Astrocyte of the spinal cord (primary cell): ENCODE data around the gene PDYN.

Source experiments
- DNase-seq: peaks from one replicate; pipeline ENCODE4 v3.0.0; 2011; ENCODE audit warnings: low read depth, low spot score
- H3K4me3 ChIP-seq: 2 replicates; pipeline ENCODE4 v1.5.1; 2011; ENCODE audit warnings: low read depth, mild to moderate bottlenecking, low read length, moderate library complexity
- CTCF ChIP-seq: IDR thresholded peaks from 2 replicates; pipeline ENCODE4 v1.5.1; 2012; ENCODE audit warnings: low read depth, mild to moderate bottlenecking, low read length, inconsistent platforms
- in situ Hi-C: cut with HindIII; loops from 2 replicates; pipeline ENCODE4 v1.10.0; 2017; ENCODE audit warnings: low sequenced_read_pairs

PDYN gene

GRCh38 chr20:2005359-2005758 lies 11.5 kb upstream of the PDYN start:
- DNase-seq, result no peak
- in situ Hi-C loops, result no loop called here
- H3K4me3 ChIP-seq, result no peak overlapping the region
- no peak for TF ChIP-seq CTCF

- no peak for DNase-seq
- in situ Hi-C loops, result no loop called here
- H3K4me3 ChIP-seq, result no peak overlapping the region
- TF ChIP-seq CTCF, result no peak
These were observed 10.3 kb upstream of the PDYN start for GRCh38 chr20:2004171-2004570.

GRCh38 chr20:2002365-2002764 lies 8.5 kb upstream of the PDYN start:
- DNase-seq, result no peak
- in situ Hi-C loops, result no loop called here
- no peak for TF ChIP-seq CTCF

DNA sequence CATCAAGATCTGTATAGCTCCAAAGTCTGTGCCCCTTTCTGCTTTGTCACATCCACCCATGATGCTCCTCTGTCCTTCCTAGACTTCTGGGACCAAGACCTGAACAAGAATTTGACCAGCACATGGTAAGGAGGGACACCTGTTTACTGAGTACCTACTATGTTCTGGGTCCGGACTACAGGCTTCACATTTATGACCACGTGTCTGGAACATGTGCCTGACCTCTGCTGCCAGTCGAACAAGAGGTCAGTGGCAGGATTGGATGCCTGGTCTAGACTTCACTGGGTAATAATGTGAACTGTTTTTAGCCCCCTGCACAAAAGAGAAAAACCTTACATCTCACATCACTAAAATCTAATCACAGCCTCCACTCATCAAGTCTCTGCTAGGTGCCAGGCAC lies 7.3 kb upstream of the PDYN start:
- no peak for TF ChIP-seq CTCF
- DNase-seq, result no peak
- H3K4me3 ChIP-seq, result no peak overlapping the region
- in situ Hi-C loops, result no loop called here

More at GRCh38 chr20:2002365-2002764, 8.5 kb upstream of the PDYN start:
- no peak overlapping the region for H3K4me3 ChIP-seq

DNA sequence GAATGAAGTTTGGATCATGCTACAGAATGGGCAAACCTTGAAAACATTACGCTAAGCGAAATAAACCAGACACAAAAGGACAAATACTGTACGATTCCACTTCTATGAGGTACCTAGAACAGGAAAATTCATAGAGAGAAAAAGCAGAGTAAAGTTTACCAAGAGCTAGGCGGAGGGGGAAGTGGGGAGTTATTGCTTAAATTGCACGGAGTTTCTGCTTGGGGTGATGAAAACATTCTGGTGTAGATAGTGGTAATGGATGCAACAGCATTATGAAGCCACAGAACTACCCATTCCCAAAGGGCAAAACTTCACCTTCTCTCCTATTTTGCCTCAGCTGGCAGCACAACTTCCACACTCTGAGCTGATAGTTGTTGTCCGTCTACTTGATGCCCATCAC lies 6.4 kb upstream of the PDYN start:
- in situ Hi-C loops, result no loop called here
- no peak for TF ChIP-seq CTCF
- H3K4me3 ChIP-seq, result no peak overlapping the region
- DNase-seq, result no peak

- TF ChIP-seq CTCF, result no peak
- in situ Hi-C loops, result no loop called here
- no peak for DNase-seq
- H3K4me3 ChIP-seq, result no peak overlapping the region
These were observed 4.9 kb upstream of the PDYN start for GRCh38 chr20:1998715-1999114.

GRCh38 chr20:1998193-1998520 lies 4.3 kb upstream of the PDYN start:
- H3K4me3 ChIP-seq, result no peak overlapping the region
- in situ Hi-C loops, result no loop called here

More at GRCh38 chr20:1998193-1998520, 4.3 kb upstream of the PDYN start:
- TF ChIP-seq CTCF, result no peak
- no peak for DNase-seq
